GM21529 (cell line): ENCODE results near the gene TENT4B.

ENCODE experiments used
- ATAC-seq: cut with Tn5 transposase; IDR thresholded peaks from one replicate; pipeline ENCODE4 v1.9.1; 2021; ENCODE audit not compliant: unreplicated experiment

Gene TENT4B

DNA sequence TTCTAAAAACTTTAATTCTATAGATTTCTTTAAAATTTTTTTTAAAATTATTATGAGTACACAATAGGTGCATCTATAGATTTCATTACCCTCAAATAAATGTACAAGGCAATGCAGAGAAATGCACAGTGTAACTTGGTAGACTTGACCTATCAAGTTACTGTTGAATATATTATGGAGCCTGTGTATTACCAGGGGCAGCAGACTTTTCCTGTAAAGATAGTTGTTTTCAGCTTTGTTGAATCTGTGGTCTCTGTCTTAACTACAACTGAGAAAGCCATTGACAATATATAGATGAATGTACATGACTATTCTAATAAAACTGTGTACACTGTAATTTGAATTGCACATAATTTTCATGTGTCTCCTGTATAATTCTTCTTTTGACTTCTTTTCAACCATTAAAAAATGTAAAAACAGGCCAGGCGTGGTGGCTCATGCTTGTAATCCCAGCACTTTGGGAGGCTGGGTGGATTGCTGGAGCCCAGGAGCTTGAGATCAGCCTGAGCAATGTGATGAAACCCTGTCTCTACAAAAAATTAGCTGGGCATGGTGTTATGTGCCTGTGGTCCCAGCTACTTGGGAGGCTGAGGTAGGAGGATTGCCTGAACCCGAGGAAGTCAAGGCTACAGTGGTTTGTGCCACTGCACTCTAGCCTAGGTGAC is 39.4 kb downstream of the TENT4B start:
- no peak for ATAC-seq

- no peak for ATAC-seq
Measured at GRCh38 chr16:50193594-50193993, 40.5 kb downstream of the TENT4B start.

DNA sequence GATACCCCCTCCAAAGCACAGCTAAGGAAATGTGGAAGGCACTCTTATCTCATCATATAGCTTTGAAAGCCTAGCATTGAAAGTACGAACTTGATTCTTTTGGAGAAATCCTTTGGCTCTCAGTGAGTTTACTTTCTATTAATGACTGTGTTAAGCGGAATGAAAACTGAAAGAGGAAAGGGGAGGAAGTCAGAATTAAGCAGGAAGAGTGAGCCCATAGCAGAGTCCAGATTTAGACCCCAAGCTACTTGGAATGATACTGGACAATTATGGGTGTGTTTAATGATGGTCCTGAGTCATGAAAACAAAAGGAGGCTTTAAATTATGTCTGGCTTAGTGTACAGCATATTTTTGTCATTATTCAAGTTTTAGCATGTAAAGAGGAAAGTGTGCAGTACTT is 42.2 kb downstream of the TENT4B start:
- ATAC-seq, result no peak

- no peak for ATAC-seq
Measured at GRCh38 chr16:50195756-50196155, 42.6 kb downstream of the TENT4B start.

- no peak for ATAC-seq
Measured at GRCh38 chr16:50197582-50197981, 44.5 kb downstream of the TENT4B start.

DNA sequence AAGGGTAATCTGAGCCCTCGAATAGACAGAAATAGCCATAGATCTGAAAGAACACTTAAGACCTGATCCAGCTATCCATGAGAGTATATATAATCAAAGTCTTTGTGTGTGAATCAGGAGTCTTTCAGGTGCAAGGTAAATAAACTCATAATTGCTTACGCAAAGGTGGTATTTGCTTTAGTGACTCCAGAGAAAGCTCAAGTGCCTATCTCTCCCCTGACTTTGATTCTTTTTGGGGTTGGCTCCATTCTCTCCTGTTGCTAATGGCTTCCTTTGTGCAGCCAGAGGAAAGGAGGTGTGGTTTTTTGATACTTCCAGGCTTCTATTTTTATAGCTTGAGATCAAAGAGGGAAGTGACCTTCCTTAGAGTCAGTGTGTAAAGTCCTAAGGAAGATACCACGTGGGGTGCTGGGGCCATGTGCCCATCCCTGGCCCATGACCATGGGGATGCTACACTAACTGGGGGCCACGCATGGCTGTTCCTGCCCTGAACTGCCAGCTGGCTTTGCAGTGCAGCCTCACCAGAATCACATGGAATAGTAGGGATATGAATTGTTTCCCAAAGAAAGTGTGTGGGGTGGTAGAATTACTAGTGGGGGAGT is 45.8 kb downstream of the TENT4B start:
- ATAC-seq, result no peak

DNA sequence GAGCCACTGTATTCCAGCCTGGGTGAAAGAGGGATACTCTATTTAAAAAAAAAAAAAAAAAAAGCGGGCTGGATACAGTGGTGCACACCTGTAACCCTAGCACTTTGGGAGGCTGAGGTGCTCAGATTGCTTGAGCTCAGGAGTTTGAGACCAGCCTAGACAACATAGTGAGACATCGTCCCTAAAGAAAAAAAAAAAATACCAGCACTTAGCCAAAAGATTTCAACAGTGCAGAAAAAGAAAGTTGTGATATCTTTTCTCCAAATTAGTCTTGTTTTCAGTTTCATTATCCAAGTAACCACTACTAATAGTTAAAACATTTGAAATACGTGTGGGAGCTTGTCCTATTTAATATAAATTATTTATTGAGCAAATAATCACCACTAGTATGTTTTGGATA is 48.7 kb downstream of the TENT4B start:
- ATAC-seq, result no peak

- no peak for ATAC-seq
Measured at GRCh38 chr16:50202926-50203624, 50.0 kb downstream of the TENT4B start.

DNA sequence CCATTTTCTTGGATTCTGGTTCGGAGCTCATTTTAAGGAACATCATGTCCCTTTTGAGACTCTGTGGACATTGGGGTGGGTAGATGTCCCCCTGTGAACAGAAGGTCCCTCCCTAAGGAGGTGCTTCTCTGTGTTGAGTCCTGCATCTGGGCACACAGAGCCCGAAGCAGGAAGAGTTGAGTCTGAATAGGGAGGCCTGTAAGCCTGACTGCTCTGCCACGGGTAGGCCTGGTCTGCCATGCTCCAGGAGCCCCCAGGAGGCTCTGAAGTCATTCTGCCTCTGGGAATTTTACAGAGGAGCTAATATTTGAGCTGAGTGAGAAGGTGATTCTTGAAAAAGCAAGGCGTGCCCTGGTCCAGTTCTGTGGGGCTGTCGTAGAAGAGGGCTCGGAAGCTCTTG is 50.6 kb downstream of the TENT4B start:
- no peak for ATAC-seq

- no peak for ATAC-seq
Measured at GRCh38 chr16:50204453-50205108, 51.5 kb downstream of the TENT4B start.

- ATAC-seq, result no peak
Measured at GRCh38 chr16:50207652-50208051, 54.5 kb downstream of the TENT4B start.

GRCh38 chr16:50208460-50208931 is 55.4 kb downstream of the TENT4B start:
- no peak for ATAC-seq

DNA sequence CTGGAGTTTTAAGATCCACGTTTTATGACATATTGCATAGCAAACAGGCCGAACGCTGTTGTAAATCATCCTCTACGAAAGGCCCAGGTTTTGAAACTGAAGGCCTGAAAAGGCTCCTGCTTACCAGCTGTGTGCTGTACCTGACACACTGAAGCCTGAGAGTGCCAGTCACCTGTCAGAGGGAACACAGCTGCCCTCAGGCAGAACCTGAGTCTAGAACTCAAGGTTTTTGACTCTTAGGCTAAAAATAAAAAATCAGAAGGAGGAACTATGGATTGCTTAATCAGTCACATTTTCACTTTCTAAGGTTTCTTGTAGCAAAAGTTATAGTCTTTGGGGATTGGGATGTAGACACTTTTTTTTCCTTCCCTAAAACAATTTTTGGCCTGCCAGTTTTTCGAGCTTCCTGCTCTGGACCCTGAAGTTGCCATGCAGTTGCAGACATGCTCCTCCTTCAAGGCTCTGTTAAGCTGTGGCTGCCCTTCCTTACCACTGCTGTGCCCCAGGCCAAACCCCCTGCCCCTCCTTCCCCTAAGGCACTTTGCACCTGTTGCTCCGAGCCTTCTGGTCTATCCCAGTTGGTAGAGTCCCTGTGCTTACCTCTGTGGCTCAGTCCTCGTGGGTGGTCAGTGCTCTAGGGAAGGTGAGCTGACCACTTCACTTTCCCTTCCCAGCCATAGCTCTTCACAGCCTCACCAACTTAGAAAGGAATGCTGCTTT is 56.6 kb downstream of the TENT4B start:
- no peak for ATAC-seq

DNA sequence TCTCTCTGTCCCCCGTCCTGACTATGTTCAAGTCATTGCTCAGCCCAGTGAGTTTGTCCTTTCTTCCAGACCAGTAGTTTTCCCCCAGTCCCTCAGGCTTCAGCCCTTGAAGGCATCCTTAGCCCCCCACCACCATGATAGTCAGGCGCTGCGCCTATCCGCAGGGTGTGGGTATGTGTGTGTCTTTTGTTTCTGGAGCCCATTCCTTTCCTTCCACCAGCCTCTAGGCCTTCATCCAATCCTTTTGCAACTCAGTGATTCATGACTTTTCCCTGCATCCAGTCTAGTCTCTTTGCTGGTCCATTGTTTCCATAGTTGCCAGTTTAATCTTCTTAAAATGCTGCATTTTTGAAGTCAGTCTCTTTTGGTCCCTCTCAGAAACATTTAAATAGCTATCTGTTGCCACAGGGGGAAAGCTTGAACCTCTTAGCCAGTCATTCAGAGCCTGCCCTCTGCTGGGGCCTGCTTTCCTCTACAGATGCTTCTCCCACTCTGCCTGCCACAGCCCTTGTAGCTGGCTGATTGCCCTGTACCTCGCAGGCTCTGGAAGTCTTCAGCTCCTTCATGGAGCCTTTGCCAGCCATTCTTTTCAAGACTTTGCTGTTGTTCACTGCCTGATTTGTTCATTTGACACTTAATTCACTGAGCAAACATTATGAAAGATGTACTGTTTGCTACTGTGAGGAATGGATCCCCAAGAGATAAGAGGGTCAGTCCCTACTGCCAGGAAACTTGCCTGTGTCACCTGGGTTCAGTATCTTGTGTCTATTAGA is 57.3 kb downstream of the TENT4B start:
- peak; percentile 94 for ATAC-seq

GRCh38 chr16:50213939-50214519 is 60.9 kb downstream of the TENT4B start:
- ATAC-seq, result no peak

GRCh38 chr16:50215680-50216079 is 62.6 kb downstream of the TENT4B start:
- ATAC-seq, result no peak

GRCh38 chr16:50216231-50216630 is 63.1 kb downstream of the TENT4B start:
- ATAC-seq, result no peak

DNA sequence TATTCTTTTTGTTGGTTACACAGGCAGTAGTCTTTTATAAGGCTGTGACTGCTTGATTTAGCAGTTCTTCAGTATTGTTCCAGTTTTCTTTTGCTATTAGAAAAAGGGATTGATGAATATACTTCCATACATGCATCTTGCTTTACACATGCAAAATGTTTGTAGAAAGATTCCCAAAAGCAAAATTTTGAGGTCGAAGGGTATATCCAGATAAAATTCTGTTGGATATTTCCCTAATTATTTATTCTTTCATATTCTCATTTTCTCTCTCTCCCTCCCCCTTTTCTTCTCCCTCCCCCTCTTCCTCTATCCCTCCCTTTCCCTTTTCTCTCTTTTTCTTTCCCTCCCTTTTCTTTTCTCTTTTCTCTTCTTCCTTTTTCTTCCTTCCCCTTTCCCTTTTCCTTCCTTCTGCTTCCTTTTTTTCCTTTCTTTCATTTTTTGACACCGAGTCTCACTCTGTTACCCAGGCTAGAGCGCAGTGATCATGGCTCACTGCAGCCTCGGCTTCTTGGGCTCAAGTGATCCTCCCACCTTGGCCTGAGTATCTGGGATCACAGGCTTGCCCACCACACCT is 66.4 kb downstream of the TENT4B start:
- ATAC-seq, result no peak

GRCh38 chr16:50224286-50224685 is 71.2 kb downstream of the TENT4B start:
- no peak for ATAC-seq

- ATAC-seq, result no peak
Measured at GRCh38 chr16:50227120-50227519, 74.0 kb downstream of the TENT4B start.
